Left ventricle myocardium superior (tissue), 1 donor: Measurements from ENCODE around the gene TP73. TPM values are rescaled to one million over a fixed set of nuclear protein-coding genes. Genes with fewer than 3 reads are reported as not detected.
A peak's percentile ranks its signal among the peaks of the same experiment; 100 is the strongest.
"Not testable (repeated sequence)": the region's sequence is repeated elsewhere in the genome, so short reads cannot be mapped to it uniquely, and the experiment has no call there.

Experiments used
- ATAC-seq: fragments of 200-7000 bp; cut with Tn5 transposase; one replicate; pipeline ENCODE4 v1.9.1; 2020; ENCODE audit warnings: mild to moderate bottlenecking, moderate library complexity
- DNase-seq: peaks from one replicate; pipeline ENCODE4 v3.0.0-alpha.2; 2020
- intact Hi-C: fragments of 100-400 bp; cut with micrococcal nuclease; formaldehyde crosslinking; loops from one replicate; pipeline ENCODE4 v1.11.0; 2022
- total RNA-seq: library from RNA; stranded (reverse); fragmentation: NEBNext Ultra II Directional; extraction: Animal tissue kit (Norgen Biotek cat#: 25700); gene quantifications from one replicate; pipeline ENCODE4 v1.2.1, GENCODE V29; 2021
- donor health status: DM: no; HTN: yes; CAD: no; lungs with severe emphysema.

The TP73 gene
- total RNA-seq, 1 donor from 2014 or later = 0.05 TPM

DNA sequence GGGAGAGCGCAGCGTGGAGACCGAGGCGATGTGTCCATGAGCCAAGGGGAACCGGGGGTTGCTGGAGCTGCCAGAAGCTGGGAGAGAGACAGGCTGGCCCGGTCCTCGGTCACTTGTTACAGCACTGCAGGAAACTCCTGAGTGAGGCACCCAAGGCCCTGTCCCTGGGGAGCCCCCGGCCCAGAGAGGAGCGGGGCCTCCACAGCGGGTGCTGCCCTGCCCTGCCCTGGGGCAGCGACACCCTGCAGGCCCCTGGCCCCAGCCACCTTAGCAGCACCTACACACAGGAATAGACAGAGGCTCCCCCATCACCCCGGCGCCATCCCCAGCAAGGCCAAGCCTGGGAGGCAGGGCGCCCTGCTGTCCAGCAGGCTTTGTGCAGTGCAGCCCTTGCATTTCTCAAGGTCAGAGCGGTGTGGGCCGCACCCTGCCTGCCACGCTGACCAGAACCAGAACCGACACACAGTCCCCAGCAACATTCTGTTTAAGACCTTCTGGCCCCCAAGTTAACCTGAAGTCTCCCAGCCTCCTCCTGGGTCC is 34.4 kb upstream of the TP73 start:
- no peak for DNase-seq
- intact Hi-C loops = loop anchor here (5.0 kb wide), 1 partner anchor 126 kb away; no protein-coding TSS in a partner anchor
- no peak for ATAC-seq

DNA sequence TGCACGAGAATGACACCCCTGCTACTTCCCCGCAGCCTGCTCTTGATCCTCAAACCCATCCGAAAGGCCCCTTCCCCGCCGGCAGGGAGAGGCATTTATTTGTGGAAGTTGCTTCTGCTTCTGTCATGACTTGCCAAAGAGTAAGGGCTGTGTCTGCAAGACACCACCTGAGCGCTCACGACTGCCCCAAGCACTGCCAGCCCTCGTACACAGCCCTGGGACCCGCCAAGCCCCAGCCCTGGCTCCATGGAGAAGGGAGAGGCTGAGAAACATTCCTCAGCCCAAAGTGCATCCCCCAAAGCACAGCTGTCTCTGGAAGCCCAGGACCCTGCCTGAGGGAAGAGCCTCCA is 33.8 kb upstream of the TP73 start:
- intact Hi-C loops = loop anchor here (5.0 kb wide), 1 partner anchor 126 kb away; no protein-coding TSS in a partner anchor
- DNase-seq (no peak), ATAC-seq (no peak)

GRCh38 chr1:3618881-3619671 is 33.2 kb upstream of the TP73 start:
- intact Hi-C loops = loop anchor here (5.0 kb wide), 1 partner anchor 127 kb away; no protein-coding TSS in a partner anchor
- ATAC-seq (peak; percentile 76), DNase-seq (peak; percentile 63)

GRCh38 chr1:3620708-3621107 is 31.6 kb upstream of the TP73 start:
- ATAC-seq (no peak), DNase-seq (no peak)
- intact Hi-C loops = no loop called here

DNA sequence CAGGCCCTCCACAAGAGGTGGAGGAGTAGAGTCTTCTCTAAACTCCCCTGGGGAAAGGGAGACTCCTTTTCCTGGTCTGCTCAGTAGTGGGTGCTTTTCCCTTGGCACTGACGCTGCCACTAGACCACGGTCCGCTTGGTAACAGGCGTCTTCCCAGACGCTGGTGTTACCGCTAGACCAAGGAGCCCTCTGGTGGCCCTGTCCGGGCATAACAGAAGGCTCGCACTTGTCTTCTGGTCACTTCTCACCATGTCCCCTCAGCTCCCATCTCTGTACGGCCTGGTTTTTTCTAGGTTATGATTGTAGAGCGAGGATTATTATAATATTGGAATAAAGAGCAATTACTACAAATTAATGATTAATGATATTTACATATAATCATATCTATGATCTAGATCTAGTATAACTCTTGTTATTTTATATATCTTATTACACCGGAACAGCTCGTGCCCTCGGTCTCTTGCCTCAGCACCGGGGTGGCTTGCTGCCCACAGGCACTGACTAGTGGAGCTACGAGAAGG is 31.1 kb upstream of the TP73 start:
- DNase-seq, ATAC-seq, intact Hi-C loops: not testable (repeated sequence)

GRCh38 chr1:3622102-3622501 is 30.2 kb upstream of the TP73 start:
- intact Hi-C loops = not testable (repeated sequence)

GRCh38 chr1:3623441-3624199 is 28.7 kb upstream of the TP73 start:
- intact Hi-C loops = no loop called here
- no peak for DNase-seq

More at GRCh38 chr1:3622102-3622501, 30.2 kb upstream of the TP73 start:
- not testable (repeated sequence) for DNase-seq, ATAC-seq

GRCh38 chr1:3624200-3625136 is 27.8 kb upstream of the TP73 start, which contains the start of gene TPRG1L:
Gene TPRG1L, plus strand, starts transcription at chr1:3625015. Its CDS starts 58 bp downstream, at chr1:3625073.
- ATAC-seq (peak; percentile 98), DNase-seq (peak; percentile 99)
- intact Hi-C loops = no loop called here

More at GRCh38 chr1:3623441-3624199, 28.7 kb upstream of the TP73 start:
- ATAC-seq = no peak

GRCh38 chr1:3625151-3625907 is 27.0 kb upstream of the TP73 start:
- intact Hi-C loops = no loop called here
- DNase-seq (peak; percentile 37), ATAC-seq (peak; percentile 5)

GRCh38 chr1:3626025-3626424 is 26.3 kb upstream of the TP73 start:
- no peak for ATAC-seq
- intact Hi-C loops = no loop called here
- no peak for DNase-seq

GRCh38 chr1:3627515-3628253 is 24.6 kb upstream of the TP73 start:
- DNase-seq (peak; percentile 31), ATAC-seq (no peak)
- intact Hi-C loops = no loop called here

GRCh38 chr1:3628445-3628844 is 23.9 kb upstream of the TP73 start:
- intact Hi-C loops = no loop called here
- ATAC-seq = no peak
- DNase-seq = peak; percentile 9

DNA sequence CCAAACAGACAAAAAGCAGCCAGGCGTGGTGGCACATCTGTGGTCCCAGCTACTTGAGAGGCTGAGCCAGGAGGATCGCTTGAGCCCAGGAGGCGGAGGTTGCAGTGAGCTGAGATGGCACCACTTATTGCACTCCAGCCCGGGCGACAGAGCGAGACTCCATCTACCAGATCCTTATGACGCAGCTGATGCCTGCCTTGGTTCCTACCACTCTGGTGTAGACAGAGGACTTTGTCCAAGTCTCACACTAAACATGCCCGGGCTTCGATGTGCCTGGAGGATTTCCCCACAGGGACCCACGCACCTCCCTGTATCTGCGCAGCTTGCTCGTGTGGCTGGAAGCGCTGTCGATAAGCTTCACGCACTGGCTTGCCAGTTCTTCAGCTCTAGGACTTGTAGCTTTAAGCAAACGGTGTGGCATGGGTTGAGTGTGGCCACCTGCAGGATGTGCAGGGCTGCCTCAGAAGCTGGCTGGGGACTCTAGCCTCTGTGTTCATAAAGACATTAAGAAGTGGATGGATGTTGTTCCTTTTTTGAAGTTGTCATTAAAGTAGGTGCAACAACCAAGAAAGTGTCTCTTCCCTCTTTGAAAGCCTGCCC is 22.7 kb upstream of the TP73 start:
- ATAC-seq (no peak), DNase-seq (peak; percentile 12)
- intact Hi-C loops = no loop called here

GRCh38 chr1:3630161-3630611 is 22.1 kb upstream of the TP73 start:
- ATAC-seq (no peak), DNase-seq (peak; percentile 6)

GRCh38 chr1:3630914-3631313 is 21.4 kb upstream of the TP73 start:
- ATAC-seq (no peak), DNase-seq (no peak)
- intact Hi-C loops = no loop called here

More at GRCh38 chr1:3630161-3630611, 22.1 kb upstream of the TP73 start:
- intact Hi-C loops = no loop called here

DNA sequence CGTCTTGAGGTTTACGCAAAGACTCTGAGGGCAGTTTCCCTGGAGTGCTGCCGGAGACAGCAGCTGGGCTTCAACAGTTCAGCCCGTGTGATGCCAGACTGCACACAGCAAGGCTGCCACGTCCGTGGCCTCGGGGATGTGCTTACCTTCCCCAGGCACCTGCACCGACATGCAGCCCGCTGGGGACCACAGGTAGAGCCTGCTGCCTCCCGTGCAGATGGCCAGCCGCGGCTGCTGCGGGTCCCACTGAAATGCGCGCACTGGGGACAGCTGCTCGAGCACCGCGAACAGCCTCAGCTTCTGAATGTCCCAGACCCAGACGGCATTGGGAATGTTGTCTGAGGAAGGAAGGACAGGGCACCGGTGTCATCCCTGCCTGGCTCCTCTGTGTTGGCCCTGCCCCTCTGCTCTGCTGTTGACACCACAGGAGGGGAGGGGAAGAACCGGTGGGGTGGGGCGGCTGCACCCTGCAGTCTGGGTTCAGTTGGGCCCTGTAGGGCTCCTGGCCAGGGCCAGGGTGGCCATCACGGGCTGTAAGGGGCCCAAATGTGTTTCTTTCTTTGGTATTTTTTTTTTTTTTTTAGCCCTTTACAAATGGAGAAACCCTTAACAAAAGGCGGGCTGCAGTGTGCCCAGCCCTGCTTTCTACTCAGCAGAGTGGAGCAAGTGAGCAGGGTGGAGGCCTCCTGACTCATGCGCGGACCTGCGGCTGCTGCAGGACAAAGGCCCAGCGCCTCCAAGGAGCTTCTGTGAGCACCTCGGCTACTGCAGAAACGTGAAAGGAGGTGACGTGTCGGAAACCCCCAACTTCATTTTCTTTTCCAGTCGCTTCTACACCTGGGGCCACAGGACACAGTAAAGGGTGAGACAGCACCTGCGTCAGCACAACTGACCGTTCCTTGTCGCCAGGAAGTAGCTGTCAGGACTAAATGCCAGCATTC is 20.7 kb upstream of the TP73 start:
- DNase-seq (peak; percentile 10), ATAC-seq (no peak)
- intact Hi-C loops = no loop called here
